GM18909 (cell line): ENCODE measurements around the gene KRT10.
A peak's percentile ranks its signal among the peaks of the same experiment; 100 is the strongest.
"Not testable (repeated sequence)": the region's sequence is repeated elsewhere in the genome, so short reads cannot be mapped to it uniquely, and the experiment has no call there.

Source experiments
- ATAC-seq: cut with Tn5 transposase; IDR thresholded peaks from one replicate; pipeline ENCODE4 v1.9.1; 2021; ENCODE audit warnings: mild to moderate bottlenecking; ENCODE audit not compliant: unreplicated experiment, poor library complexity

The KRT10 gene

GRCh38 chr17:40836020-40836419 lies 13.6 kb upstream of the KRT10 start:
- ATAC-seq: no peak

GRCh38 chr17:40833882-40834281 lies 11.5 kb upstream of the KRT10 start:
- ATAC-seq: no peak

DNA sequence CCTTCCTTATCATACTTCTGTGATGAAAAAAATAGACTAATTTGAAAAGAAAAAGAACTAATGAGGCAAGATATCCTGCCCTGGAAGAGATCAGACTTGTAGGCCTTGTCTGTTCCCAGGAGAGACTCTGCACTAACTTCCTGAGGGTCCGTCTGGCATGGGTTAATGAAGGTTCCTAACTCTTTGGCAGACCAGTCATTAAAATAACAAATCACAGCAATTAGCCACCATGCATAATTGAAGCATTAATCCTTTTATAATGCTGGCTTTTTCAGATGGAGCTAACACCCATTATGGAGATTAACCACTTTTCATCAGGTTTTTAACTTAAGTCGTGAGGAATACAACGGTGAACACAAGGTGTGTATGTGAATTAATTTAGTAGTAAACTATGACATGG lies 10.4 kb upstream of the KRT10 start:
- ATAC-seq: no peak

DNA sequence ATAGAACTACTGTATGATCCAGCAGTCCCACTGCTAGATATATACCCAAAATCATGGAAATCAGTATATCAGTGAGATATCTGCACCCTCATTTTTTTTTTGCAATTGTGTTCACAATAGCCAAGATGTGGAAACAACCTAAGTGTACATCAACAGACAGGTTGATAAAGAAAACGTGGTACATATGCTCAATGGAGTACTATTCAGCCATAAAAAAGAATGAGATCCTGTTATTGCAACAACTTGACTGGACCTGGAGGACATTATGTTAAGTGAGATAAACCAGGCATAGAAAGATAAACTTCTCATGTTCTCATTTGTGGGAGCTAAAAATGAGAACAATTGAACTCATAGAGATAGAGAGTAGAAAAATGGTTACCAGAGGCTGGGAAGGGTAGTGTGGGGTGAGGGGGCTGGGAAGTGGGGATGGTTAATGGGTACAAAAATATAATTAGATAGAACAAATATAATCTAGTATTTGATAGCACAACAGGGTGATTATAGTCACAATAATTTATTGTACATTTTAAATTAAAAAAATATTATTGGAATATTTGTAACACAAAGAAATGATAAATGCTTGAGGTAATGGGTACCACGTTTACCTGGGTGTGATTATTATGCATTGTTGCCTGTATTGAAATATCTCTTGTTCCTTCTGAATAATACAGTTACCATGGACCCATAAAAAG lies 7.8 kb upstream of the KRT10 start:
- no peak for ATAC-seq

- no peak for ATAC-seq
Measured at GRCh38 chr17:40828454-40829044, 6.1 kb upstream of the KRT10 start.

- ATAC-seq: no peak
Measured at GRCh38 chr17:40827746-40828453, 5.5 kb upstream of the KRT10 start.

- no peak for ATAC-seq
Measured at GRCh38 chr17:40825599-40825998, 3.2 kb upstream of the KRT10 start.

- no peak for ATAC-seq
Measured at GRCh38 chr17:40824015-40824832, 1.8 kb upstream of the KRT10 start.

- no peak for ATAC-seq
Measured at GRCh38 chr17:40821536-40821935, 878 bp downstream of the KRT10 start.

DNA sequence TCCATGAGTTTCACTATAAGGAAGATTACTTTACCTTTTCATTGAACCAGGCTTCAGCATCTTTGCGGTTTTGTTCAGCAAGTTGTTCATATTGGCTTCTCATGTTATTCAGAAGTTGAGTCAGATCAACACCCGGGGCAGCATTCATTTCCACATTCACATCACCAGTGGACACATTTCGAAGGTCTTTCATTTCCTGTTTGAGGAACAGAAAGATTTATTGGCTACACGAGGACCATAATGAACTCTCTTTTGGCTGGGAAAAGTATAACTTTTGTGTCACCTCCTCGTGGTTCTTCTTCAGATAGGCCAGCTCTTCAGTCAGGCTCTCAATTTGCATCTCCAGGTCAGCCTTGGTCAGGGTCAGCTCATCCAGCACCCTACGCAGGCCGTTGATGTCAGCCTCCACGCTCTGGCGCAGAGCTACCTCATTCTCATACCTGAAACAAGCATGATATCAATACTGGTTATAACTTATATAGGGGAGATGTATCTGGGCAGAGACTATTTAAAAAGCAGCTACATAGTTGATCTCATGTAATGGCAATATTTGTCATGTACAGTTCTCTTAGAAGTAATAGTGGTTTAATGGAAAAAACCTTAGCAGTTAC lies 2.1 kb downstream of the KRT10 start:
- no peak for ATAC-seq

- ATAC-seq: no peak
Measured at GRCh38 chr17:40819528-40820125, 2.8 kb downstream of the KRT10 start.

DNA sequence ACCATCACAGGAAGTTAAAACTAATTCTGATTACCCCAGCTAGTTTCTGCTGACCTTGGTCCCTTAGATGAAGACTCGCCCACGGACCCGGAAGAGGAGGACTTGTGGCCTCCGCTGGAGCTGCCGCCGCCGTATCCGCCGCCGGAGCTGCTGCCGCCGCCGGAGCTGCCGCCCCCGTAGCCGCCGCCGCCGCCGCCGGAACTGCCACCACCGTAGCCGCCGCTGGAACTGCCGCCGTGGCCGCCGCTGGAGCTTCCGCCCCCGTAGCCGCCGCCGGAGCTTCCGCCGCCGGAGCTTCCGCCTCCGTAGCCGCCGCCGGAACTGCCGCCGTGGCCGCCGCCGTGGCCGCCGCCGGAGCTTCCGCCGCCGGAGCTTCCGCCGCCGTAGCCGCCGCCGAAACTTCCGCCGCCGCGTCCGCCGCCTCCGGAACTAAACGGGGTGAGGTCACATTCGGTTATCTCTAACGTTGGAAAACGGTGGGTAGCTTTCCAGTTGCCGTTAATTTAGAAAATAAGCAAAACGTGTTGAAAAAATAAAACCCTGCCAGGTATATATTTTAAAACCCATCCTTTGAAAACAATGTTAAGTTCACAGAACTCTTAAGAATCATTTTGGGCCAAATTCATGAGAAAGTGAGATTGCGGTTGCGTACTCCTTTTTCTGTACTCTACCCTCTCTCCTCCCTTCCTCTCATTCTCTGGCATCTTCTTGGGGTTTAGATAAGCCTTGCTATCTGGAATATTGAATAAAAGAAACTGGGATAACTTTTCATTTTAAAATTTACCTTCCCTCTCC lies 3.5 kb downstream of the KRT10 start:
- peak; percentile 76 for ATAC-seq

DNA sequence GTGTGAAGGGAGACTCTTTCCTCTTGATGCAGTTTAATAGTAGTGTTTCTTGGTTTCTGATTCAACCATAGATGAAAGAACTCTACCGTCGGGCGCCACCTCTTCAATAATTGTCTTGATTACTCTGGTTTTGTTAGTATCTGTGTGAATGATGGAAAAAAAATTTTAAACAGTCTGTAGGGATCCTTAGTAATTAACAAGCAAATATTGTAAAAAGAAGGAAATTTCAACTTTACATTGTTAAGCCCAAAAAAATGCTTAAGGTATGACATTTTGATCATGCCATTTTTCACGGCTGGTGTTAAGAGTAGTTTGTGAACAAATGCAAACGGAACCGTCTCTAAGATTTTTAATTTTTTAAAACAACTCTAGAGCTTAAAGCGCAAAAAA lies 4.1 kb downstream of the KRT10 start:
- no peak for ATAC-seq

- no peak for ATAC-seq
Measured at GRCh38 chr17:40817103-40817682, 5.2 kb downstream of the KRT10 start.

DNA sequence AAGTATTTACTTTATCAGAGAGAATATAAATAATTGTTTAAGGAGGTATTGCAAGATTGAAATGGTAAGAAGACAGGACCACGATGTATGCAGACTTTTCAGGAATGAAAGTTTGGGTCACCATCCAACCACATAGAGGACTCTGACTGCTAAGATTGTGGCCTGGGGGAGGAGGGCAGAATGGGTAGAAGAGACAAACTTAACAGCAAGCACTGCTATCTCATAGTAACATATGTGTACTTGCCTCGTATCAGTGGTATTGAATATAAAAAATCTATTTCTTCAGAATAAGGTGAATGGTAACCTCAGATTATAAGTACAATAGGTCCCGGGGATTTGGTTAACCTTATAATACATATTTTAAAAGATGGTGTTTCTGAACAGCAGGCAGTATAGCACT lies 5.8 kb downstream of the KRT10 start:
- no peak for ATAC-seq

GRCh38 chr17:40815381-40815780 lies 7.0 kb downstream of the KRT10 start:
- no peak for ATAC-seq

GRCh38 chr17:40814657-40815056 lies 7.8 kb downstream of the KRT10 start:
- not testable (repeated sequence) for ATAC-seq

- ATAC-seq: no peak
Measured at GRCh38 chr17:40813804-40814203, 8.6 kb downstream of the KRT10 start.

GRCh38 chr17:40812639-40813038 lies 9.8 kb downstream of the KRT10 start:
- ATAC-seq: no peak
